Naive B cell (primary cell): ENCODE data around the gene MPRIP. TPM values are rescaled to one million over a fixed set of nuclear protein-coding genes. Genes with fewer than 3 reads are reported as not detected.

ENCODE experiments used
- ATAC-seq, 2 donors: fragments of 150-1000 bp; cut with Tn5 transposase; 2 replicates each; pipeline ENCODE4 v1.10.0; 2021; ENCODE audit warnings: low read depth in 2 of 2, mild to moderate bottlenecking in 2 of 2, moderate library complexity in 2 of 2
- DNase-seq: peaks from one replicate; pipeline ENCODE4 v3.0.0; 2022
- H3K27ac Mint-ChIP-seq, 6 donors: one replicate each; pipeline ENCODE4 v1.8.0; 2020 to 2022; ENCODE audit warnings: mild to moderate bottlenecking in 6 of 6, mixed read lengths in 6 of 6, moderate library complexity in 5 of 6, inconsistent platforms in 2 of 6
- H3K27me3 Mint-ChIP-seq, 3 donors: one replicate each; pipeline ENCODE4 v1.8.0; 2021 to 2022; ENCODE audit warnings: mixed read lengths in 3 of 3, mild to moderate bottlenecking in 1 of 3
- H3K36me3 Mint-ChIP-seq, 2 donors: one replicate each; pipeline ENCODE4 v1.8.0; 2020 to 2022; ENCODE audit warnings: mixed read lengths in 2 of 2, inconsistent platforms in 1 of 2, mild to moderate bottlenecking in 1 of 2
- H3K4me1 Mint-ChIP-seq, 3 donors: one replicate each; pipeline ENCODE4 v1.8.0; 2020 to 2022; ENCODE audit warnings: mixed read lengths in 3 of 3, inconsistent platforms in 1 of 3, mild to moderate bottlenecking in 1 of 3, moderate library complexity in 1 of 3
- H3K4me3 Mint-ChIP-seq, 8 donors: one replicate each; pipeline ENCODE4 v1.8.0; 2020 to 2022; ENCODE audit warnings: mild to moderate bottlenecking in 8 of 8, mixed read lengths in 8 of 8, moderate library complexity in 8 of 8, inconsistent platforms in 2 of 8
- H3K9me3 Mint-ChIP-seq, 7 donors: one replicate each; pipeline ENCODE4 v1.8.0; 2020 to 2022; ENCODE audit warnings: mixed read lengths in 7 of 7, mild to moderate bottlenecking in 5 of 7, inconsistent platforms in 2 of 7, moderate library complexity in 1 of 7
- polyA plus RNA-seq, 6 donors: library from polyadenylated mRNA; unstranded; fragments of 300-500 nt; fragmentation: Illumina TruSeq; gene quantifications; one replicate each; pipeline ENCODE4 v1.2.3, GENCODE V29; 2021; ENCODE audit warnings: low read depth in 6 of 6

Gene MPRIP
- polyA plus RNA-seq, 6 donors from 2014 or later, result 1.9 to 26.0 (median 12.6) TPM

GRCh38 chr17:17018021-17018441, 24.2 kb upstream of the MPRIP start:
- Mint-ChIP-seq H3K27ac (peak overlapping the region in 4 of 6 donors; percentile 39 to 82 (median 68)), H3K4me1 (peaks cover 26 to 37% (median 35%) of the 10 kb centered on the region in 3 donors), H3K9me3 (no peaks in the 10 kb centered on the region), H3K27me3 (no peaks in the 10 kb centered on the region), H3K4me3 (peak overlapping the region in 1 of 8 donors; percentile 15), H3K36me3 (no peaks in the 10 kb centered on the region)
- ATAC-seq (no peak), DNase-seq (no peak)

DNA sequence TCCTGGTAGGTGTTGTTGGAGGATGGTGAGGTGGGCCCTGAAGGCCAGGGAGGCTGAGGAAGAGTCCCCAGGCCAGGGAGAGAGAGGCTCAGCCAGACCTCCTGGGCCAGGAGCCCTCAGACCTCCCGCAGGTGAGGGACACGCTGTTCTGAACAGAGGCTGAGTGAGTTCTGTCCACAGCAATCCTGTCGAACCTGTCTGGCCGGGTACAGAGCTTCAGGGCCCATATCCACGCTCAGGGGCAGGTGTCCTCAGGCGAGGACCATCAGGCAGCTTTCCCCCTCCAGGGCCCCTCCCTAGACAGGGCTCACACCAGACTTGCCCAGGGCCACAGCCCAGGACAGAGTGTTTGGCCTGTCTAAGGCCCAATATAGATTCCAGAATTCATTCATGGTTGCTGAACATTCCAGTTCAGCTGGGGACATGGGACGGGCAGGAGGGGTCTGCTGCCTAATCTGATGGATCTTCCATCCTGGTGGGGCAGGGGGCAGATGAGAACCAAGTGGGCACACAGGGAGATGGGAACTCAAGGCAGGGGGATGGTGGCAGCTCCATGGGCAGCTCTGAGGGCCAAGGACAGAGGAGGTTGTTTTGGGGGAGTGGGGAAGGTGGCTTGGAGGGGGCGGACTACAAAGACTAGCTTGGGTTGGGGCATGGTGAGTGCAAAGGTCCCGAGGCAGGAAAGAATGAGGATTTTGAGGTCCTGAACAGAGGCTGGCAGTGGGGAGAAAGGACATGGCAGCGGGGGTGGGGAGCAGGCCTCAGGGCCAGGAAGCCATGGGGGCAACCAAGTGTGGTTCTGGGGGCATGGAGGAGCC, 23.4 kb upstream of the MPRIP start:
- DNase-seq (no peak), ATAC-seq (no peak)
- peak overlapping the region in 3 of 6 donors; percentile 42 to 72 (median 49) for H3K27ac Mint-ChIP-seq
- no peaks in the 10 kb centered on the region for H3K27me3 Mint-ChIP-seq
- H3K4me1 Mint-ChIP-seq, result peaks cover 26 to 37% (median 35%) of the 10 kb centered on the region in 3 donors
- H3K4me3 Mint-ChIP-seq, result no peak overlapping the region
- H3K36me3 Mint-ChIP-seq, result no peaks in the 10 kb centered on the region
- H3K9me3 Mint-ChIP-seq, result no peaks in the 10 kb centered on the region

GRCh38 chr17:17019430-17019762, 22.9 kb upstream of the MPRIP start:
- Mint-ChIP-seq H3K4me3 (no peak overlapping the region), H3K27ac (peak overlapping the region in 1 of 6 donors; percentile 42), H3K4me1 (peaks cover 26 to 37% (median 35%) of the 10 kb centered on the region in 3 donors), H3K36me3 (no peaks in the 10 kb centered on the region), H3K9me3 (no peaks in the 10 kb centered on the region), H3K27me3 (no peaks in the 10 kb centered on the region)
- no peak for DNase-seq
- ATAC-seq, result no peak

DNA sequence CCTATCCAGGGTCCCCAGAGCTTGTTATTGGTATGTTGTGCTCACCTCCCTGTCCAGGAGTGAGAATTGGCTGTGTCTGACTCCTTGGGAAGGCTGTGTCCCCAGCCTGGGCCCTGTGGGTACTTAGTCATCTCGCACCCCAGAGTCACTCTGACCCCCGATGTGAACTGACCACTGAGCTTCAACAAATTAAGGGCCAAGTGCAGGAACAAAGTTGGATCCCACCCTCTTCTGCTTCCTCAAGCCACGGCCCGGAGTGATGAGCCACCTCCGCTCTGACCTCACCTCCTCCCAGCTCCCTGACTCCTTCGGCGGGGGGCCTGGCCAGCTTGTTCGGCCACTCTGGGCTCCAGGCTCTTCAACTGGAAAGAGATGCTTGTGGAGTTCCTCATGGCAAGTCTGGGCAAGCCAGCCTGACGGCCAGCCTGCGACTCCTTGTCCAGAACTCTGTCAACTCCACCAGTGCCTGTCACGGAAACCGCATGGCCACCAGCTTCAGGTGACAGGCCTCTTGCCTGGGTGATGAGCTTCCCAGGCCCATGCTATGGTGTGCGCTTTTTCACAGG, 22.3 kb upstream of the MPRIP start:
- Mint-ChIP-seq H3K4me3 (no peak overlapping the region), H3K27me3 (no peaks in the 10 kb centered on the region), H3K9me3 (no peaks in the 10 kb centered on the region), H3K27ac (no peak overlapping the region), H3K4me1 (peaks cover 26 to 37% (median 35%) of the 10 kb centered on the region in 3 donors), H3K36me3 (no peaks in the 10 kb centered on the region)
- DNase-seq (no peak), ATAC-seq (no peak)

- Mint-ChIP-seq H3K27ac (no peak overlapping the region), H3K36me3 (no peaks in the 10 kb centered on the region), H3K9me3 (no peaks in the 10 kb centered on the region), H3K4me3 (no peak overlapping the region), H3K4me1 (peaks cover 23 to 30% (median 27%) of the 10 kb centered on the region in 3 donors), H3K27me3 (no peaks in the 10 kb centered on the region)
- DNase-seq (no peak), ATAC-seq (no peak)
These were observed 21.4 kb upstream of the MPRIP start for GRCh38 chr17:17020821-17021193.

DNA sequence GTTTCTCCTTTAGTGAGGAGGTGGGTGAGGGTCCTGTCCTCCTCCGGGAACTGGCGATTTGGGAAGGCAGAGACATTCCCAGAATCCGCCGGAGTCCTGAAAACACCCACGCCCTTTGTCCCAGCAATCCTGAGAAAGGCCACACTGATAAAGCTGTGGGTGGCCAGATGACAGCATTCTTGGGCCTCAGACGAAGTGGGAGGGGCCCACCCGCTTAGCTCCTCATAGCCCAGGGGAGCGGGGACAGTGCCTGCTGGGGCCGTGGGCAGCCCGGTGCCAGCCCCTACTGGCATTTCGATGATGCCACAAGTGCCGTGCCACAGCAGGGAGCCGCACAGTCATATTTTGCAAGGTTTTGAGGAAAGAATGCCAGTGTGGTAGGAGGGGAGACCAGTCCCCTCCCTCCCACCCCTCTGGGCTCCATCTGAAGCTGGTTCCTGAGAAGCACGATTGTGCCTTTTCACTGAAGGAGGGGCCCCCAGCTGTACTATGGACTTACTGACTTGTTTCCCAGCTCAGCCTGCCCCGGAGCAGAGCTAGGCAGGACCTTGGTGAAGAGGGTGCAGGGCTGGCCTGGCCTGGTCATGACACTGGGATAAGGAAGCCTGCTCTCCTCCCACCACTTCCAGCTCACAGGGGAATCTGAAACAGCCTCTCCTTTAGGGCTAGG, 20.9 kb upstream of the MPRIP start:
- Mint-ChIP-seq H3K4me1 (peaks cover 18 to 27% (median 22%) of the 10 kb centered on the region in 3 donors), H3K27ac (no peak overlapping the region), H3K27me3 (no peaks in the 10 kb centered on the region), H3K4me3 (no peak overlapping the region), H3K36me3 (no peaks in the 10 kb centered on the region), H3K9me3 (no peaks in the 10 kb centered on the region)
- ATAC-seq (no peak), DNase-seq (no peak)

GRCh38 chr17:17022011-17022410, 20.2 kb upstream of the MPRIP start:
- no peak for DNase-seq
- H3K4me1 Mint-ChIP-seq, result peaks cover 11 to 20% (median 15%) of the 10 kb centered on the region in 3 donors
- no peak overlapping the region for H3K4me3 Mint-ChIP-seq
- H3K9me3 Mint-ChIP-seq, result no peaks in the 10 kb centered on the region
- H3K27ac Mint-ChIP-seq, result peak overlapping the region in 1 of 6 donors; percentile 88
- H3K27me3 Mint-ChIP-seq, result no peaks in the 10 kb centered on the region
- no peak for ATAC-seq
- H3K36me3 Mint-ChIP-seq, result no peaks in the 10 kb centered on the region

DNA sequence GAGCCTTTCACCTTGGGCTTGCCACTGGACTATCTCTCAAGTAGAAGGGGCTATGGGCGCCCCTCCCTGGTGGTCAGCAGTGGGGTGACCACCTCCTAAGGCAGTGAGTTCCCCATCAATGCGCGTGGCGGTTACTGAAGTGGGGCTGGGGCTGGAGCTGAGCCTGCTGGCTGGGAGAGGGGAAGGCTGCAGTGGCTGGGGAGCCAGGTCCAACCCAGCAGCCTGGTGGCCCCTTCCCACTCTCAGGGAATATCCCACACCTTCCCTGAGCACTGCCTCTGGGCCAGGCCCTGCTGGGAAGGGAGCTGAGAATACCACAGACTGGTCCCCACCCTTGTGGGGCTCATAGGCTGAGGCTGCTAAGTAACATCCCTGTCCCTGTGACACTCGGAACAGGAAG, 19.8 kb upstream of the MPRIP start:
- H3K27ac Mint-ChIP-seq, result peak overlapping the region in 1 of 6 donors; percentile 88
- peaks cover 6 to 16% (median 11%) of the 10 kb centered on the region in 3 donors for H3K4me1 Mint-ChIP-seq
- DNase-seq (no peak), ATAC-seq (no peak)
- no peak overlapping the region for H3K4me3 Mint-ChIP-seq
- no peaks in the 10 kb centered on the region for H3K9me3 Mint-ChIP-seq
- H3K27me3 Mint-ChIP-seq, result no peaks in the 10 kb centered on the region
- no peaks in the 10 kb centered on the region for H3K36me3 Mint-ChIP-seq

DNA sequence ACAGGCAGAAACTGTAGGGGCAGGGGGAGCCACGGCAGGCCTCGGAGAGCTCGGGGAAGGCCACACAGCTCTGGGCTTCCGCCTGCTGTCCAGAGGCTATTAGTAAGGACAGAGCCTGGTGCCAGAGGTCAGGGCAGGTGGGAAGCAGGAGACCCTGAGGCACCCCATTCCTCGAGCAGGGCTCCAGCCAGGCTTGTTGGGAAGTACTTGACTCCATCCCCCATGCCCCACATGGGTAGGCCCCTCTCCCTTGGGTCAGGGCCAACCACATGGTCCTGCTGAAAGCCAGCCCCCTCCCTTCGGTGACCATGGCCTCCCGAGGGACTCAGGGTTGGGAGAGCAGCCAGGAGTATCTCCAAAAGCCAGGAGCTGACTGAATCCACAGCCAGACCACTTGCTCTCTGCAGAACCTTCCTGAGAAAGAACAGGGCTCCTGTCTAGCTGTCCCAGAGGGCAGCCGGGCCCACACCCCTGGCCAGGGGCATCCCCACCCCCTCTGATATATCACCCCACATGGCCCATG, 17.4 kb upstream of the MPRIP start:
- H3K4me1 Mint-ChIP-seq, result peaks cover 14 to 18% (median 15%) of the 10 kb centered on the region in 3 donors
- H3K27me3 Mint-ChIP-seq, result no peaks in the 10 kb centered on the region
- no peak overlapping the region for H3K27ac Mint-ChIP-seq
- no peaks in the 10 kb centered on the region for H3K9me3 Mint-ChIP-seq
- DNase-seq, result no peak
- no peak overlapping the region for H3K4me3 Mint-ChIP-seq
- no peak for ATAC-seq
- no peaks in the 10 kb centered on the region for H3K36me3 Mint-ChIP-seq

DNA sequence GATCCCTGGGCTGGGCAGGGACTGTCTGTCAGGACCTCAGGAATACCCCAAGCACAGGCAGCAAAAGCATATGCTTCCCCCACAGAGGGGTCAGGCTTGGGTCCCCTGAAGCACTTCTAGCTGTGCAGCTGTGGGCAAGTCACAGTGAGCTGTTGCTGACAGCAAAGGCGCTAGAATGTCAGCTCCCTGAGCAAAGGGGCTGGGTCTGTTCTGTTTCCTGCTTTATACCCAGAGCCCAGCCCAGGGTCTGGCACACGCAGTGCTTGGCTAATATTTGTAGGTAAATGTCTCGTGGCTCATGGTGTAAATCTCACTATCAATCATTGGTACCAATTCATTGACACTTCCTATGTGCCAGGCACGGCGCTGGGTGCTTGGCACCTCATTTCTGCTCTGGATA, 16.6 kb upstream of the MPRIP start:
- ATAC-seq, result no peak
- H3K9me3 Mint-ChIP-seq, result no peaks in the 10 kb centered on the region
- peak overlapping the region in 1 of 6 donors; percentile 30 for H3K27ac Mint-ChIP-seq
- DNase-seq, result no peak
- peaks cover 18 to 25% (median 23%) of the 10 kb centered on the region in 3 donors for H3K4me1 Mint-ChIP-seq
- no peaks in the 10 kb centered on the region for H3K36me3 Mint-ChIP-seq
- no peaks in the 10 kb centered on the region for H3K27me3 Mint-ChIP-seq
- H3K4me3 Mint-ChIP-seq, result no peak overlapping the region

DNA sequence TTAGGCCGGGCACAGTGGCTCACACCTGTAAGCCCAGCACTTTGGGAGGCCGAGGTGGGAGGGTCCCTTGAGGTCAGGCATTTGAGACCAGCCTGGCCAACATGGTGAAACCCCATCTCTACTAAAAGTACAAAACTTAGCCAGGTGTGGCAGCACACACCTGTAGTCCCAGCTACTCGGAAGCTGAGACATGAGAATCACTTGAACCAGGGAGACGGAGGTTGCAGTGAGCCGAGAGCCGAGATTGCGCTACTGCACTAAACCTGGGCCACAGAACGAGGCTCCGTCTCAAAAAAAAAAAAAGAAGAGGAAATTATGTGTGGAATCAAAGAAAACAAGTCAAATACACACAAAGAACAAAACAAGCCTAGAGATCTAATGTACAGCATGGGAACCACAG, 16.1 kb upstream of the MPRIP start:
- Mint-ChIP-seq H3K27me3 (no peaks in the 10 kb centered on the region), H3K4me3 (no peak overlapping the region), H3K9me3 (no peaks in the 10 kb centered on the region), H3K36me3 (no peaks in the 10 kb centered on the region), H3K4me1 (peaks cover 18 to 28% (median 26%) of the 10 kb centered on the region in 3 donors), H3K27ac (no peak overlapping the region)
- no peak for ATAC-seq
- DNase-seq, result no peak

GRCh38 chr17:17027442-17028058, 14.7 kb upstream of the MPRIP start:
- ATAC-seq (no peak), DNase-seq (no peak)
- peaks cover 18 to 29% (median 26%) of the 10 kb centered on the region in 3 donors for H3K4me1 Mint-ChIP-seq
- no peaks in the 10 kb centered on the region for H3K27me3 Mint-ChIP-seq
- no peaks in the 10 kb centered on the region for H3K36me3 Mint-ChIP-seq
- no peaks in the 10 kb centered on the region for H3K9me3 Mint-ChIP-seq
- peak overlapping the region in 1 of 6 donors; percentile 51 for H3K27ac Mint-ChIP-seq
- peak overlapping the region in 1 of 8 donors; percentile 20 for H3K4me3 Mint-ChIP-seq
